NCI-H1436 treated with DMSO at 0.1 percent for 48 hours (cell line): ENCODE results near the gene VTI1A.

Experiments
- DNase-seq: peaks from one replicate; lab custom pipeline; 2025; lab: John Stamatoyannopoulos, UW

Gene VTI1A

DNA sequence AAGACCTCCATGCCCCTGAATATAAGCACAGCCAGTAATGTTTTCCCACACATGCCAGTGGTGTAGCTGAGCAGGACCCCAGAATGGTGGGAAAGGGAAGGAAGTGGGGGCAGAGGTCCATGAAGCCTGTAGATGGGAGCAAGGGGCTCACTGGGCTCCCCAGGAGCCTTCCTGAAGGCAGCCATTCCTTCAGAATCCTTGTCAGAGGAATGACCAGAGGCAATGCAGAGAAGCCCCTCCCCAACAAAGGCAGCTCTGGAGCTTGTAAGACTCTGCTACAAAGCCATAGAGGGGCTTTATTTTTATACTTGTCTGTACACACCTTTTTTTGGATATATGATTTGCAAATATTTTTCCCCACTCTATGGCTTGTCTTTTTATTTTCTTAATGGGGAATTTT lies 338.1 kb downstream of the VTI1A start:
- DNase-seq: no peak

DNA sequence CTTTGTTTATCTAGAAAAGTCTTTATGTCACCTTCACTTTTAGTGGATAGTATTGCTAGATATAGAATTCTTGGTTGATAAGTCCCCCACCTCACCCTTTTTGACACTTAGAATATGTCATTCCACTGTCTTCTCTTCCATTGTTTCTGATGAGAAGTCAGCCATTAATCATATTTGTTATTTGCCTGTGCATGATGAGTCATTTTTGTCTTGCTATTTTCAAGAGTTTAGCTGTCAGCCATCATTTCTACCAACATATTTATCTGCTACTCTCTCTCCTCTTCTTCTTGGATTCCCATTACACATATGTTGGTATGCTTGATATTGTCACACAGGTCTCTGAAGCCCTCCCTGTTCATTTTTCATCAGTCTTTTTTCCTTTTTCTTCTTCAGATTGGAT lies 342.2 kb downstream of the VTI1A start:
- no peak for DNase-seq

DNA sequence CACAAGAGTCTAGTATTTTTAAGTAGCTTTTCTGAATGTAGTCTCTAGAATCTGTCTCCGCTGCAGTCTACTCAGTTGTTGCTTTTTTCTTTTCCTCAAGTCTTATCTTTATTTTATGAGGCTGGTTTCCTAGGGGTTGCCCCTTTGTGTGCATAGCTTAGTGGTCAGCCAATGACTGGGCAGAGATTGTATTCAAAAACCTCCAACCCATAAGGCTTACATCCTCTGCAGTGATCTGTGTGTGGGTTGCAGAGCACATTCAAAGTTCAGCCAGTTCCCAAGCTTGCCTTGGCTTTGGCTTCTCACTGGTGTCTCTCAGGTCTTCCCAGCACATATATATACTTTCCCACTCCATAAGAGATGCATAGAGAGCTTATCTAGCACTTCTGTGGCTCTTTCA lies 343.0 kb downstream of the VTI1A start:
- DNase-seq: no peak

DNA sequence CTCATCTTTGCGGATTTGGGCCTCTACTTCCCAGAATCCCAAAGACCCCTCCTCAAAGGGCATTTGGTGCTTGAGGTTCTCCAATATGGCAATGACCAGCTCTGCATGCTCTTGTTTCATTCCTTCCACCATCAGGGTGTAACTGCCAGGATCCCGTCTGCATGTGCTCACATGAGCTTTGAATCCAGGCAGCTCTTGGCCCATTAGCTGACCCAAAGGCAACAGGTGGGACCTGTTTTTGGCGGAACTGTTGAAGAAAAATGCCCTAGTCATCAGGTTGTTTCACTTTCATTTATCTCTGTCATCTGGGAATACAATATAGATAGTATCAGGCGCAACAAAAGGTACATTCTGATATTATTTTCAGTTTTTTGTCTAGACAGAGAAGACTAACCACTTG lies 343.9 kb downstream of the VTI1A start:
- DNase-seq: no peak

DNA sequence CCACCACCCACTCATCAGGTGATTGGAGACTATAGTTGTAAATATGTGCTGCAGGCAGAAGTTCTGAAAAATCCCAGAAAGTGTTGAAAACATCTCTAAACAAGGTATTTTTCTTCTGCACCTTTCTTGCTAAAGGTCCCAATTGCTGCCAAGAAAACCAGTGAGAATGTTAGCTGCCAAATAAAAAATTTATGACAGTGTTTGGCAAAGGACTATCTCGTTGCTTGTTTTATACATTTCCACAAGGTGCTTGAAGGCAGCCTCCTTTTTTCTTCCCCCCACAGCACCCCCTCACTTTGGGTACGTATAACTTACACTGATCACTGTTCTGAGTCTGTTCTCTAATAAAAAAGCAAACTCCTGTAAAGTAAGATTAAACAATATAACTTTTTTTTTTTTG lies 344.4 kb downstream of the VTI1A start:
- no peak for DNase-seq

DNA sequence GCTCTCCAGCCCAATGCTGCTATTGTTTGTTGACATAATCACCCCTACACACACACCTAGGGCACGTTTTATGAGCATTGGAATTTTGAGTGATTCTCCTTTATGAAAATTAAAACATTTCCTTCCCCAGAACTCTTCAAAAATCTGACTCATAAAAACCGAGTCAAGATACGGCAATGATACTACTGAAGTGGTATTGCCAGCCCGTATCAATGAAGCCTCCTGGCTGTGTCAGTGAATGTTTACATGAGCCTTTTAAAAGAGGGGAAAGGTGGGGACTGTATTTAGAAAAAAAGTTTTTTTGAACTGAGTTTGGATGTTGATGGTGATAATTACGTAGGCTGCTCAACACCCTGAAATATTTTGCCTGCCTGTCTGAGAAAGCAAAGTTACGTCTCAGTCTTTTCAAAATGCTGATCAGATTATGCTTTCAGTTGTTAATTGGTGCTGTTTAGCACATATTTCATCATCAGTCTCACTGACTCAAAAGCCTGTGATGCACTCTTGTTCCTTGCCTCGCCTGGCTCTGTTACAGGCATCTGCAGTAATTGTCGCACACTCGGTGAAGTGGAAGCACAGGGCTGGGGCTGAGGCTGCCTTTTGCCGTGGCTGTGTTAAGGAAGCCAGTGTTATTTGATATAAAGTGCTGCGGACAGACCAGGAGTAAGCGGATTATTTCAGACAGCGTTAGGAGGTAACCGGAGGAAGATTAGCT lies 345.6 kb downstream of the VTI1A start:
- DNase-seq: peak; percentile 79

DNA sequence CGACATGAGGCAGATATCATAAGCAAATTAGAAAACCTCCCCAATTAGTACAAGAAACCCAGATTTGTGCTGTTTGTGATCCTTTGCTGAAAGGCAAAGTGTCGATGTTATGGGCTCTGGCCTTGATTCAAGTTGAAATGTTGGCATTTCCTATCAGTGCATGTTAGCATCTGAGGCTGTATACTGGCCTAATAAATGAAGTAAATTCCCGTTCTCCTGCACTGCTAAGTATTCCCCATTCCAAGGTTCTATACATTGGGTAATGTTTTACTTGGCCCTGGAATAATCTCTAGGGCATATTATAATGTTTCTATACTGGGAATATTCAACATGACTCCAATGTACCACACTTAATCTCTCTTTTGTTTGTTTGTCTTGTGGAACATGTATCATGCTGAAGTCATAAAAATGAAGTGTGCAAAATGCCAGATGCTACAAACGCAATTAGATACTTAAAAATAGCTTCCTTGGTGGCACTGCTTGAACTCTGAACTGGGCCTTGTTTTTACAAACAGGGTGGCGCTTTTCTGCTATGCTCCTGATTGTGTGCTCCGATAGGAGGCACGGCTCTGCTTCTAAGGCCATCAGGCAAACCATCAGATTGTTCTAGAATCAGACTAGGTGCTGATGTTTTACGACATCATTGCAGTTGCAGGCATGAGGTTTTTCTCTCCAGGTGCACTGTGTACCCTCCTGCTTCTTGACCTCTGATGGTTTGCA lies 346.3 kb downstream of the VTI1A start:
- DNase-seq: no peak

DNA sequence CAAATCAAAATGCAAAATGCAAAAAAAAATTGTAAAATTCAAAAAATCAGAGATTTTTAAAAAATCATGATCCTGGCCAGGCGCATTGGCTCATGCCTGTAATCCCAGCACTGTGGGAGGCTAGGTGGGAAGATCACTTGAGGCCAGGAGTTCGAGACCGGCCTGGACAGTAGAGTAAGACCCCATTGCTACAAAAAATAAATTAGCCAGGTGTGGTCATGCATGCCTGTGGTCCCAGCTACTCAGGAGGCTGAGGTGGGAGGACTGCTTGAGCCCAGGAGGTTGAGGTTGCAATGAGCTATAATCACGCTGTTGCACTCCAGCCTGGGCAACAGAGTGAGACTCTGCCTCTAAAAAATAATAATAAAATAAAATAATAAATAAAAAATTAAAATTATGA lies 347.2 kb downstream of the VTI1A start:
- DNase-seq: no peak

DNA sequence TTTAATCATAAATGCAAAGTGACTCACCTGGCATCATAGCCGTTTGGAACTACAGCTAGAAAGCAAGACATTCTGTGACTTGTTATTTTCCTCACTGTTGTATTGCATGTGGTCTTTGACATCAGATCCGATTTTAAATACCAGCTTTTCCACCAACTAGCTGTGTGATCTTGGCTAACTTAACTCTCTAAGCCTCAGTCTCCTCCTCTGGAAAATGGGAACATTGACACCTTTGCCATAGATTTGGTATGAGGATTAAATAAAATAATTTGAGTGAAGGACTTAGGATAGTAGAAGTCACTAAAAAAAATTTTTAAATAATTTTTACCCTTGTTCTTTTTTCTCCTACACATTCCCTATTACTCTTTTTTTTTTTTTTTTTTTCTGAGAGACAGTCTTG lies 348.1 kb downstream of the VTI1A start:
- DNase-seq: no peak

DNA sequence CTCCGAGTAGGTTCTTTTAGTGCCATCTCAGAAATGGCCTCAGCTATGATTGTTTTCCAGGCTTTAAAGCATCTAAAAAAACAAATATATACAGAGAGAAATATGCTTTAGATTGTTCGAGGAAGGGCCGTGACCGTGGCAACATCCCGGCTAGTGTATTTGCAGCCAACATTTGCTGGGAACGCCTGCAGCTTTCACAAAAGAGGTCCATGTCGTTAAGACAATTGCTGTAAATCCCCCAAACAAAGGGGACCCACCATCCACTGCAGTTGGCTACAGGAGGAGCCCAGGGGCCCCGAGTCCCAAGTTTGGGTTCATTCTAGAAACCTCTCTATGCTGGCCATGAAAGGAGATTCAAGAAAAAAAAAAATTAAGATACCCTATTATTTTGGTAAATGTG lies 350.2 kb downstream of the VTI1A start:
- DNase-seq: no peak

DNA sequence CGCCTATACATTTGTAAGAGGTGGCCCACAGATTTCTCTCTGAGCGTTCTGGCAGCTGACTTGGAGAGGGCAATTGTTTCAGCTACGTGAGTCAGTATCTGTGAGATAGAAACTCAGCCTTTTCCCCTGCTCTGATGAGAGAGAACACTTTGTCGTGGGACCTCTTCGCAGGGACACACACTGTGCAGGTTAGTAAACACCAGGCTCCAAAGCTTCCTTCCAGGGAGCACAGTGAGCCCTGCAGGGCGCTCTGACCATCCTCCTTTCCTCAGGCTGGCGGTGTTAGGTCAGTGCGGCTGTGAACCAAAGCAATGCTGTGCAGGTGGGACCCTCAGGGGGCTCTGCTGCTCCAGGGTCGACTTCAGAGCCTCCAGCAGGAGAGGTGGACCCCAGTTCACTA lies 350.8 kb downstream of the VTI1A start:
- DNase-seq: no peak

DNA sequence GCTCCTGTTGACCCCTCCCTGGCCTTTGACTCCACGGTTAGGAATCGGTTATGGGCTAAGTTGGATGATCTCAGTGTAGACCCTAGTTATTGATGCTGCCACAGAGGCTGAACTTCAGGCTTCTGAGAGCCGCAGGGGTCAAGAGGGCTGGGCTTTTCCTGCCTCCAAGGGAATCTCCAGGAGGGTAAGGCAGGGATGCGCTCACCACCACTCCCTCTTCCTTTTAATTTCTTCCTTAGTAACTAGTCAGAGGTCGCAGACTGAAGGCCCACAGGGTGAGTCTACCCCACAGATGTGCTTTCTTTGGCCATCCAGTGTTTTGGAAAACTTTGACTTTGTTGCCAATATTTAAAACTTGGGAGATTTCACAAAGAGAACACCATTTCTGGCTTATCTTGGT lies 352.0 kb downstream of the VTI1A start:
- no peak for DNase-seq

DNA sequence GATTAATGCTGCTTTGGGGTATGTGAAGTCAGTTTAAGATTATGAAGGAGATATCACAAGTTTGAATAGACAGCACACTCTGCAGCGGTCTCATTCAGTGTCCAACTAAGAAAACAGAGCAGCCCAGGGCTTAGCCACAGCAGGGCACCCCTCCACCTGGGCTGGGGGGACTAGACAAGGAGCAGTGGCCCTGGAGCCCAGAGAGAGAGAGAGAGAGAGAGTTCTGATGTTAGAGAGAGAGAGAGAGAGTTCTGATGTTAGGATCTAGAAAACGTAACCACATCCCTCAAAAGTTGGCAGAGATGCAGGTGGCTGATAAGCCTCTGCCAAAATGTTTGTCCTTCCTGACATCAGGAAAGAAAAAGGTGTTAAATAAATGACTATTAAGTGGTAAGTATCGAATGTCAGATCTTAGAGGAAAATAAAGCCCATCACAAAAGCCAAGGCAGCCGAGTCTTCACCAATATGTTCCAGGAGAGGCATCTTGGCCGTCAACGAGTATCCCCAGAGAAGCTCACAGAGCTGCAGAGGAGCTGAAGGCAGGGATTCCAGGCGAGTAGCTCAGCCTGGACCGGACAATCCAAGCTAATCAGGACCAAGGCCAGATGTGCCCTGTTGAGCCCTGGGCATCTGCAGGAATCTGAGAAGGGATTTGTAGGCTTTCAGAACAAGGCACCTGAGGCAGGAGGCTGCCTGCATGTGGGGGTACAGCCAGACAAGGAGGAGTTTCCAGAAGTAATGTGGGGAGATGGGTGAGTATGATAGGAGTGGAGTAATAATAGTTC lies 352.9 kb downstream of the VTI1A start:
- no peak for DNase-seq

DNA sequence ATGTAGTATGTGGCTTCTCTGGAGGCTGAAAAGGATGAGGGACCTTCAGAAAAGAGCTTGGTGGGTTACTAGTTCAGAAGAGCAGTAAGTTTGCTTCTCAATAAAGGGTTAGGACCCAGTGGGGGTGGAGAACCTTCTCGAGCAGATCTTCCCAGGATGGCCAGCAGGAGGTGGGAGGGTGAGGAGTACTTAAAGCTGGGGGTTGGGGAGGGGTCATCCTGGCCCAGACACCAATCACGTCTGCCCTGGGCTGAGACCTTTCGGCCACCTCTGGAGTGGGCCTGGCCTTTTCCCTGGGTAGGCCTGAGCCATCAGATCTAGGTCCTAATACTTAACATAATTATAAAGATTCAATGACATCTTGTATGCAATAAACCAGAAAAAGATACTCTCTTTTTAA lies 354.0 kb downstream of the VTI1A start:
- DNase-seq: no peak

DNA sequence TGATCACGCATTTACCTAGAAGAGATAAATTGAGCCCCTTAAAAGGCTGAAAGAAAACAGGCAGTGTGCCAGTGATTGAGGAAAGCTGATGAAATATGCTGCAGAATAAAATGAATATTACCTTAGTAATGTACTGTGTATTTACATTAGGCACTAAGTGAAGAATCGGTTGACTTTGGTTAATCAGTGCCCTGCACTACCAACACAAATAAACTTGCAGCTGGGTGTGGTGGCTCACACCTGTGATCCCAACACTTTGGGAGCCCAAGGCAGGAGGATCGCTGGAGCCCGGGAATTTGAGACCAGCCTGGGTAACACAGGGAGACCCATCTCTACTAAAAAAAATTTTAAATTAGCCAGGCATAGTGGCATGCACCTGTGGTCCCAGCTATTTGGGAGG lies 354.7 kb downstream of the VTI1A start:
- peak; percentile 54 for DNase-seq

DNA sequence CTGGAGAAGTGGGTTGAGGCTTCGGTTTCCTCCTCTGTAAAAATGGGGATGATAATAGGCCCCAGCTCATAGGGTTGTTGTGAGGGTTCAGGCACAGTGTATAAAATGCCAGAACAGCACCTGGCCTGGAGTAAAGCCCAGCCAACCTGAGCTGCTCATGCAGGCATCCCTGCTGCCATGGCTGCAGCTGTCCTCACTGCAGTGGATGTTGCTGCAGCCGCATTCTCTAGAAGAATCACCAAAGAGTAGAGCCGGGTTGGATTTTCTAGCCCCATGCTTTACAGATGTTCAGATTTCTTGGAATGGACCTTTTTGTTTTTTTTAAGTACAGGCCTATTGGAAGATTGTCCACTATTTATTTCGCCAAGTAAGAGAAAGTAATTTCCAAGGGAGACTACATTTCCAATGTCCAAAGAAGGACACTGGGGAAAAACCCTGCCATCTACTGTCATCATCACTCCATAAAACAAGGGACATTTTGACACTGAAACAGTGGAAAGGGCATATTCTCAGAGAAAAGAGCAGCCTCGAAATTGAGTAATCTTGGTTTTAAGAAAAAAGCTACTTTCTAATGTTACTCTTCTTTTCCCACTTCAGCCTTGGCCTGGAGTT lies 355.5 kb downstream of the VTI1A start:
- no peak for DNase-seq

DNA sequence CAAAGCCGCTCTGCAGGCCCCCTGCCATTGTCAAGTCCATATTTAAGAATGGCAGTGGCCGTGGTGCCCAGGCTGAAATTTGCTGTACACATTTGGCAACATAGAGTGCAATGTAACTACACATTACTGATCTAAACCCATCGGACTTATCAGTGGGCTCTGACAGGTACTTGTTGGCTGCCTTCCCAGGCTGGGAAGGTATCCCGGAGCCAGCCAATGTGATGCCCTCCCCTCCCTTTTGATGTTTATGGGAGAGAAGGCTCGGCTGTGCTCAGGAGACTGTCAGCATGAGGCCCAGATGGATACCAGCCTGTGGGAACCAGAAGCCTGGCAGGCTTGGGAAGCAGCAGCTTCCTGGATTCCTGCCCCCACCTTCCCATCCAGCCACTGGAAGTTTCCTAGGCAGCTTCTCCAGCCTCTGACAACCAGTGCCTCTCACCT lies 357.0 kb downstream of the VTI1A start:
- no peak for DNase-seq

DNA sequence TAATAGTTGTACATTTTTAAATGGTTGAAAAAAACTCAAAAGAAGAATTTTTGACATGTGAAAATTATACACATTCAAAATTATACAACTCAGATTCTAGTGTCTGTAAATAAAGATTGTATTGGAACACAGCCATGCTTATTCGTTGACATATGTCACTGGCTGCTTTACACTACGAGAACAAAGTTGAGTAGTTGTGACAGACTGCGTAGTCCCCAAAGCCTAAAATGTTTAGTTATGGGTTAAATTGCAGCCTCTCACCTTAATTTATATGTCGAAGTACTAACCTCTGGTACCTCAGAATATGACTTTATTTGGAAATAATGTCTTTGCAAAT lies 358.2 kb downstream of the VTI1A start:
- DNase-seq: no peak

DNA sequence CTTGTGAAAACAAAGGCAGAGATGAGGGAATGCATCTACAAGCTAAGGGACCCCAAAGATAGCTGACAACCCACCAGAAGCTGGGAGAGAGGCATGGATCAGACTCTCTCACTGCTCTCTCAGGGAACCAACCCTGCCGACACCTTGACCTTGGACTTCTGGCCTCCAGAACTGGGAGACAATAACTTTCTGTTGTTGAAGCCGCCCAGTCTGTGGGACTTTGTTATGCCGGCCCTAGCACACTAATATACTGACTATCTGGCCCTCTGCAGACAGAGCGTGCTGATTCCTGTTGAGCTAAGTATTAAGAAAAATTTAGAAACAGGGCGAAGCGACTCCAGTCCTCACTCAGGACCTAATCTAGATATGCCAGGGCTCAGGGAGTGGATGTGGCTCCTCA lies 358.7 kb downstream of the VTI1A start:
- DNase-seq: no peak

DNA sequence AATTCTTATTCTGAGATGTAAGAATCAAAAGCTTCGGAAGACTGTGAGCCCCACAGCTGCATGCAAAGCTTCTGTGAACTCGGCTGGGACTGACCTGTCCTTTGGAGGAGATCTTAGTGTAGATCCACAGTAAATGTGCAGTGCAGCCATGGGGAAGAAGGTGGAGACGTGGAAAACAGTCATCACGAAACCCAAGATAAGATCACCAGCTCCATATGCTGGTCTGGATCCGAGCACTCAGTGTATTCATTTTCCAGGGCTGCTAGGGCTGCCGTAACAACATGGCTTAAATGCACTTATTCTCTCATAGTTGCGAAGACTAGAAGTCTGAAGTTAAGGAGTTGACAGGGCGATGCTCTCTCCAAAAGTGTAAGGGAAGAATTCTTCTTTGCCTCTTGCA lies 360.0 kb downstream of the VTI1A start:
- no peak for DNase-seq

DNA sequence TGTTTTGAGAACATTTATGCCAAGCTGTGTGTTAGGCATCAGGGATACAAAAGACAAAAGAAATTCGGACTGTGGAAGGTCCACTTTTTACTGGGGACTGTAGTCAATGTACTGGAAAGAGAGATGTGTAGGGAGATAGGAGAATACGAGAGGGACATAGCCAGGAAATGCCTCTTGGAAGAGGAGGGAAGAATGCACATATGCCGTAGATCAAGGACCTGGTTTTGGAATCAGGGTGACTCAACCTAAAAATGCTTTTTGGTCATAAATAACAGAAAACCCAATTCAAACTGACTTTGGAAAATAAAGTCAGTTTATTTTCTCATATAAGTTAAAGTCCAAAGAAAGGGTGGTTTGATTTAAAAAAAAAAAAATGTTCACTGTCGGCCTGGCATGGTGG lies 362.7 kb downstream of the VTI1A start:
- no peak for DNase-seq

DNA sequence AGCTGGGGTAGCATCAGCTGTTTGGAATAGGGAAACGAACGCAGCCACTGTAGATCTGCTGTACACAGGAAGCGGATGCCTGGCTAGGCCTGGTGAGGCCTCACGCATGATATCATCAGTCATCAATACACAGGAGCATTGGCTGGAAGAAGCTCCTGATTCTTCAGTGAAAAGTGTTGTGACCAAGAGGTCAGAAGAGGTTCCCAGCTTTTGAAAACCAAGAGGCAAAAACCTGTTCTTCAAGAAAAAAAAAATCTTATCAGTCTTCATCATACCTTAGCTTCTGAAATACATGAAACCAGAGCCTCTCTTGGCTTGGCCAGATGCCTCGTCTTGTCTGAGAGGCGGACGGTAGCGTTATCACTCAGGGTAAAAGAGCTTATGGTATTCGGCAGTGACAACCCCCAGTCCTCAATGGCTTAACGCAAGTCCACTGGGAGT lies 363.7 kb downstream of the VTI1A start:
- DNase-seq: no peak
